Caco-2 (cell line): ENCODE results near the gene RETREG1. TPM values are rescaled to one million over a fixed set of nuclear protein-coding genes. Genes with fewer than 3 reads are reported as not detected.

Source experiments
- BruUV-seq: library from RNA; stranded (reverse); fragments of 400-500 nt; replicated peaks from 2 replicates; lab custom pipeline; 2021; lab: Mats Ljungman, UMichigan
- CTCF ChIA-PET: fragments of 300-600 bp; sonication (Branson Sonifier 250); formaldehyde crosslinking; loops from one replicate; lab custom pipeline; 2022; ENCODE audit warnings: antibody characterized with exemption; lab: Charles Lee
- POLR2A ChIA-PET: fragments of 300-600 bp; sonication (Branson Sonifier 250); formaldehyde crosslinking; loops from one replicate; lab custom pipeline; 2022; ENCODE audit warnings: antibody characterized with exemption; lab: Charles Lee
- DNase-seq, 2 experiments: peaks; one replicate each; pipeline versions ENCODE4 v3.0.0 to v3.0.0-alpha.2; 2020 to 2022
- H3K27me3 ChIP-seq: replicated peaks from 2 replicates; pipeline ENCODE4 v1.6.0; 2011; ENCODE audit warnings: low read length; ENCODE audit not compliant: control insufficient read depth, insufficient read depth
- H3K36me3 ChIP-seq: 2 replicates; pipeline ENCODE4 v1.5.1; 2011; ENCODE audit warnings: low read length; ENCODE audit not compliant: control insufficient read depth, insufficient read depth
- H3K4me1 ChIP-seq: fragments of 250-450 bp; sonication (Bioruptor Pico); 2 replicates; pipeline ENCODE4 v1.5.1; 2020; ENCODE audit warnings: mild to moderate bottlenecking
- H3K4me3 ChIP-seq: 2 replicates; pipeline ENCODE4 v1.5.1; 2011; ENCODE audit warnings: low read depth, mild to moderate bottlenecking, control low read depth, low read length
- H3K9me3 ChIP-seq: fragments of 250-450 bp; sonication (Bioruptor Pico); 2 replicates; pipeline ENCODE4 v1.5.1; 2020; ENCODE audit warnings: mild to moderate bottlenecking, moderate library complexity
- H3K27ac Mint-ChIP-seq: one replicate; pipeline ENCODE4 v1.8.0; 2022; ENCODE audit warnings: mixed read lengths; ENCODE audit not compliant: unreplicated experiment
- H3K27me3 Mint-ChIP-seq: one replicate; pipeline ENCODE4 v1.8.0; 2022; ENCODE audit warnings: mixed read lengths; ENCODE audit not compliant: insufficient read depth, unreplicated experiment
- H3K36me3 Mint-ChIP-seq: one replicate; pipeline ENCODE4 v1.8.0; 2022; ENCODE audit warnings: mild to moderate bottlenecking, mixed read lengths; ENCODE audit not compliant: insufficient read depth, unreplicated experiment
- H3K4me1 Mint-ChIP-seq: one replicate; pipeline ENCODE4 v1.8.0; 2022; ENCODE audit warnings: low read depth, mixed read lengths; ENCODE audit not compliant: unreplicated experiment
- H3K4me3 Mint-ChIP-seq: one replicate; pipeline ENCODE4 v1.8.0; 2022; ENCODE audit warnings: mild to moderate bottlenecking, moderate library complexity, mixed read lengths; ENCODE audit not compliant: unreplicated experiment
- H3K9me3 Mint-ChIP-seq: one replicate; pipeline ENCODE4 v1.8.0; 2022; ENCODE audit warnings: mixed read lengths; ENCODE audit not compliant: unreplicated experiment
- intact Hi-C: fragments of 100-400 bp; cut with micrococcal nuclease; formaldehyde crosslinking; loops from one replicate; pipeline ENCODE4 v1.10.0; 2022; ENCODE audit not compliant: unreplicated experiment
- total RNA-seq: library from RNA; stranded (reverse); gene quantifications from 2 replicates; pipeline ENCODE4 v1.2.3, GENCODE V29; 2022
- TF ChIP-seq, protein P1 (sequence below), 2 experiments: fragments of 200-600 bp in 1 of 2; IDR thresholded peaks; 1 replicate in 1 of 2; 2 replicates in 1 of 2; pipeline versions ENCODE4 v1.5.1 to v1.8.0; 2011 to 2022; ENCODE audit warnings: antibody characterized with exemption in 1 of 2, control low read depth in 1 of 2, inconsistent platforms in 1 of 2, low read depth in 1 of 2, low read length in 1 of 2, mild to moderate bottlenecking in 1 of 2, moderate library complexity in 1 of 2; ENCODE audit not compliant: insufficient read depth in 1 of 2, severe bottlenecking in 1 of 2, unreplicated experiment in 1 of 2

Gene RETREG1
- total RNA-seq, 1 experiment from 2014 or later = 15.1 TPM

DNA sequence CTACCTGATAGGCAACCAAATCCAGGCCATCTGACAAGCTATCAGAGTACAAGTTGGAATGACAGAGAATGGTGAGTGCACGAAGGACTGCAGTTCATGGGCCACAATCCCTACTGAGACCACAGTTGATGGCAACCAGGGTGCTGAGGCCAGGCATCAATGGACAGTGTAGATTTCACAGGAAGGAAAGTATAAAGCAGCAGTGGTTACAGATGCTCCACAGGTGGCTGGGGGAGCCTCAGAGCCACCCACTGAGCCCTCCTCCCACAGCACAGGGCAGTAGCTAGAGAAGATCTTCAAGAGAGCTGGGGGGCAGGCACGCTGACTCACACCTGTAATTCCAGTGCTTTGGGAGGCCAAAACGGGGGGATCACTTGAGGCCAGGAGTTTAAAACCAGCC lies 49.4 kb downstream of the RETREG1 start:
- no peak overlapping the region for H3K4me3 Mint-ChIP-seq
- no peak overlapping the region for H3K4me3 ChIP-seq
- H3K4me1 Mint-ChIP-seq = no peaks in the 10 kb centered on the region
- H3K27me3 ChIP-seq = no peaks in the 10 kb centered on the region
- H3K36me3 ChIP-seq = no peaks in the 10 kb centered on the region; the same call in 1 of the 2 replicates
- H3K4me1 ChIP-seq = no peaks in the 10 kb centered on the region; the same call in 1 of the 2 replicates
- TF ChIP-seq, protein P1, sequence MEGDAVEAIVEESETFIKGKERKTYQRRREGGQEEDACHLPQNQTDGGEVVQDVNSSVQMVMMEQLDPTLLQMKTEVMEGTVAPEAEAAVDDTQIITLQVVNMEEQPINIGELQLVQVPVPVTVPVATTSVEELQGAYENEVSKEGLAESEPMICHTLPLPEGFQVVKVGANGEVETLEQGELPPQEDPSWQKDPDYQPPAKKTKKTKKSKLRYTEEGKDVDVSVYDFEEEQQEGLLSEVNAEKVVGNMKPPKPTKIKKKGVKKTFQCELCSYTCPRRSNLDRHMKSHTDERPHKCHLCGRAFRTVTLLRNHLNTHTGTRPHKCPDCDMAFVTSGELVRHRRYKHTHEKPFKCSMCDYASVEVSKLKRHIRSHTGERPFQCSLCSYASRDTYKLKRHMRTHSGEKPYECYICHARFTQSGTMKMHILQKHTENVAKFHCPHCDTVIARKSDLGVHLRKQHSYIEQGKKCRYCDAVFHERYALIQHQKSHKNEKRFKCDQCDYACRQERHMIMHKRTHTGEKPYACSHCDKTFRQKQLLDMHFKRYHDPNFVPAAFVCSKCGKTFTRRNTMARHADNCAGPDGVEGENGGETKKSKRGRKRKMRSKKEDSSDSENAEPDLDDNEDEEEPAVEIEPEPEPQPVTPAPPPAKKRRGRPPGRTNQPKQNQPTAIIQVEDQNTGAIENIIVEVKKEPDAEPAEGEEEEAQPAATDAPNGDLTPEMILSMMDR (IDR thresholded peaks at IDR 0.05; ENCODE audit: insufficient read depth in 1 of 2, low read depth in 1 of 2, low read length in 1 of 2, severe bottlenecking in 1 of 2, unreplicated experiment in 1 of 2) = no peak
- intact Hi-C loops = no loop called here
- BruUV-seq = no TSS peak
- H3K36me3 Mint-ChIP-seq = no peaks in the 10 kb centered on the region
- no peak overlapping the region for H3K27ac Mint-ChIP-seq
- no peaks in the 10 kb centered on the region for H3K27me3 Mint-ChIP-seq
- H3K9me3 Mint-ChIP-seq = peaks cover 8% of the 10 kb centered on the region
- H3K9me3 ChIP-seq = no peaks in the 10 kb centered on the region
- ChIA-PET POLR2A (no interaction called here), CTCF (interaction anchor here (0.7 kb wide), 1 partner anchor 292 kb away, joined by 3 read pairs; no protein-coding TSS in a partner anchor)
- no peak for DNase-seq

DNA sequence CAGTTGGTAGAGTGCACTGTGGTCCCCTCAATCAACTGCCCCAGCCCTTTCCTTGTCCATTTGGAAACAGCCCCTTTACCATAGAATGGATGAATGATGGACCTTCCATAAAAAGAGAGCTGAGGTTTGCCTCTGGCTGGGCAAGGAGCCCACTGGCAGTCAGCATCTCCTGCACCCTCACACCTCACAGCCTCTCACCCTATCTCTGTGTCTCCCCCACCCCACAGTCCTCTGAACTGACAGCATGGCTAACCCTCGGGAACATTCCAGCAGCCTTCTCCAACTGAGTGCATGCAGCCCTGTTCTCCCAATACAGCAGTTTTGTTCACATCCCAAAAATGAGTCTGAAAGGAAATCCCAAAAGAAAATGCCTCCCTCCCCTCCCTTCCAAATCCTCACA lies 51.7 kb downstream of the RETREG1 start:
- no peaks in the 10 kb centered on the region; the same call in 1 of the 2 replicates for H3K36me3 ChIP-seq
- BruUV-seq = no TSS peak
- Mint-ChIP-seq H3K27ac (no peak overlapping the region), H3K9me3 (peaks cover 8% of the 10 kb centered on the region), H3K4me3 (no peak overlapping the region), H3K27me3 (no peaks in the 10 kb centered on the region), H3K4me1 (no peaks in the 10 kb centered on the region), H3K36me3 (no peaks in the 10 kb centered on the region)
- intact Hi-C loops = no loop called here
- no peaks in the 10 kb centered on the region for H3K9me3 ChIP-seq
- H3K4me1 ChIP-seq = no peaks in the 10 kb centered on the region
- ChIA-PET CTCF (no interaction called here), POLR2A (no interaction called here)
- no peak for DNase-seq
- TF ChIP-seq, protein P1 (IDR thresholded peaks at IDR 0.05; ENCODE audit: insufficient read depth in 1 of 2, low read depth in 1 of 2, low read length in 1 of 2, severe bottlenecking in 1 of 2, unreplicated experiment in 1 of 2) = no peak
- H3K4me3 ChIP-seq = no peak overlapping the region
- H3K27me3 ChIP-seq = no peaks in the 10 kb centered on the region

DNA sequence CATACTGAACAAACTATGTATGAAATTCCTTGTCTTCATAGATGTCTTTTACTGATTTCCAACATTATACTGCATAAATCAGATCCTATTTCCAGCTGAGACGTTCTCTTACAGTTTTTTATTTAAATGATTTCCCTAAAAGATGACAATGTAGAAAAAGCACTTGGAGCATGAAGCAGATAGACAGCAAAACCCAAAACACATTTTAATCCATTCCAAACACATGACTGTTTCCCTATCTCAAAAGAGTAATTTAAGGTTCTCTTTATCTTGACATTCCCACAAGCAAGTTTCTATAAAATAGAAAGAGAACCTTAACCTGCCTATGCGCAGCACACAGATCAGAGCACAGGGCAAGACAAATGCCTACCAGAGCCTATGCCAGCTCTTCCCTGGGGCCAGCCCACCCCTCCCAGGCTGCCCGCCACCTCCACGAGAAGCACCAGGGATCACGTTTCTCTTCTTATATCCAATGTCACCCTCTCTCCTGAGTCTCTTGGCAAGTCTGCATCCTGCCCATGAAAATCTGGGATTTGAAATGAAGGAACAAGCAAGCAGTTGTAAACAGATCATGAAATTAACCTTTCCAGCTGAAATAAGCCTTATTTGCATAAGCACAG lies 52.4 kb downstream of the RETREG1 start:
- Mint-ChIP-seq H3K4me3 (no peak overlapping the region), H3K9me3 (peaks cover 2% of the 10 kb centered on the region), H3K36me3 (no peaks in the 10 kb centered on the region), H3K27me3 (no peaks in the 10 kb centered on the region), H3K27ac (no peak overlapping the region), H3K4me1 (no peaks in the 10 kb centered on the region)
- Histone ChIP-seq H3K27me3 (no peaks in the 10 kb centered on the region), H3K9me3 (no peaks in the 10 kb centered on the region), H3K4me1 (no peaks in the 10 kb centered on the region), H3K36me3 (no peaks in the 10 kb centered on the region), H3K4me3 (no peak overlapping the region)
- intact Hi-C loops = no loop called here
- no peak for DNase-seq
- TF ChIP-seq, protein P1 (IDR thresholded peaks at IDR 0.05; ENCODE audit: insufficient read depth in 1 of 2, low read depth in 1 of 2, low read length in 1 of 2, severe bottlenecking in 1 of 2, unreplicated experiment in 1 of 2) = no peak
- POLR2A ChIA-PET = no interaction called here
- CTCF ChIA-PET = no interaction called here
- BruUV-seq = no TSS peak
